ENCODE results near the gene VPS51.

The VPS51 gene

DNA sequence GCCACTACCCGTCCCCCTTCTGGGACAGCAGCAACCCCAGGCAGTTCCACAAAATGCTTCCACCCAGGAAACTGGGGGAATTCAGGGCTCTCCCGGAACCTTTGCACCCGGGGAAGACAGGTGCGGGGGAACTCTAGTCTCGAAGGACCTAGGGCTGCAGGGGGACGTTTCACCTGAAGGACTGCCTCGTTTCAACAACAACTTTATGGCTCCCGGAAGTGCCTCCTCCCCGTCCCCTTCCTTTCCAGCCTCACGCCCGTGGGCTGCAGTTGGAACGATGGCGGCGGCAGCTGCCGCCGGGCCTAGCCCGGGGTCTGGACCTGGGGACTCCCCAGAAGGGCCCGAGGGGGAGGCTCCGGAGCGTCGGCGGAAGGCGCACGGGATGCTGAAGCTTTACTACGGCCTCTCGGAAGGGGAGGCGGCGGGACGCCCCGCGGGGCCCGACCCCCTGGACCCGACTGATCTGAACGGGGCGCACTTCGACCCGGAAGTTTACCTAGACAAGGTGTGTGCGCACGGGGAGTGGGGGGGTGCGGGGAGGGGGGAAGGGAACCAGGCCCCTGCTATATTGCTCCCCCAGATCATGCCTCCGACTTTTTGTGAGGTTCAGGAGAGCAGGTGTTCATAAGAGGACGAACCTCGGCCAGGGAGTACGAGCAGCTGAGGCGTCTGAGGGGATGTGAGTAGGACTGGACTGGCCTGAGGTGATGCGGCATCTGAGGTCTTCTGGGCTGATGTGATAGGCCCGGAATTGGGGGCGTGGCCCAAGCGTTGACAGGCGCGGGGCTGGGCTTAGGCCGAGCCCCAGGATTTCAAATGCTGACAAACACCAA lies at the start of gene VPS51:
VPS51 (plus strand) TSS at position 241 of the 833 bp plus-strand sequence; CDS start at position 278, 37 bp downstream.
- DNase-seq (ENCODE audit: low spot score) = peak; percentile 90

DNA sequence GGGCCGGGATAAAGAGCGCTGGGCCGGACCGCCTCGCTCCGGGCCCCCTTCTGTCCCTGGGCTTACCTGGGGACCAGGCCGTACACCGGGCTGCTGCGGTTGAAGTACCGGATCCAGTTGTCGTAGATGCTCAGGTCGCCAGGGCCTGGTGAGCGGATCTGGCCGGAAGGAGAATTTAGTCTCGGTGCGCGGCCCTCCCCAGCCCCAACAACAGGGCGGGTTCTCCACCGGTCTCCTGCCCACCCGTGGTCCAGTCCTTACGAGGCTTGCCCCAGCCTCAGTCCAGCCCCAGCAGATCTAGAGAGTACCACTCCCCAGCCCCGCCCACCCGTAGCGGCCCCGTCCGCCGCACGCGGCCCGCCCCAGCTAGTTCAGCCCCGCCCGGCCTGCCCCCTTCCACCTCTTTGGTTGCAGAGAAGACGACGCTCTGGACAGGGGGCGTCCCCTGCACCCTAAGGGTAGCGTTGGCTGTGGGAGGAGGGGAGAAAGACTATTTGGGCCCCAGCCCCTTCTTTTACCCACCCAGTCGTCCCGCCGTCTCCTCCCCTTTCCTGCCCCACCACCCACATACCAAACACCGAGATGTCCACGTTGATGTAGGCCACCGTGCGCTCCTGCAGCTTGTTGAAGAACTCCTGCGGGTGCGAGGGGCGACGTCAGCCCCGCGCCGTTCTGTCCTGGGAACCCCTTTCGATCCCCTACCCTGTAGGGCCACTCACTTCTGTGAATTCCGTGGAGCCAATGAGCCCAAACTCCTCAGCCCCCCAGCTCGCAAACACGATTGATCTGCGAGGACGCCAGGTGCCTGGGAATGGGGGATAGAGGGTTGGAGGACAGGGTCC lies 48.2 kb upstream of the VPS51 start:
- DNase-seq (ENCODE audit: low spot score) = no peak

DNA sequence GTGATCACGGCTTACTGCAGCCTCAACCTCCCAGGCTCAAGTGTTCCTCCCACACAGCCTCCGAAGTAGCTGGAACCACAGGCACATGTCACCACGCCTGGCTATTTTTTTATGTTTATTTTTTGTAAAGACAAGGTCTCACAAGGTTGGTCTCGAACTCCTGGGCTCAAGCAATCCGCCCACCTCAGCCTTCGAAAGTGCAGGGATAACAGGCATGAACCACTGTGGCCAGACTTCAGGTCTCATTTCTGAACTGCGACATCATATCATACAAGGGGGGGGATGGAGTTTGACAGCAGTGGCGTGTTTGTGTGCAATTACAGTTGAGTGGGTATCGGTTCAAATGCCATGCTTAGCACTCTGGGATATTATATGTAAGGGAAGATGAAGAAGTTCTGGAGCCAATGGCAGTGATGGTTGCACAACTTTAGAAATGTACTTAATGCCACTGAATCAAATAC lies 44.6 kb upstream of the VPS51 start:
- DNase-seq (ENCODE audit: low spot score) = no peak

DNA sequence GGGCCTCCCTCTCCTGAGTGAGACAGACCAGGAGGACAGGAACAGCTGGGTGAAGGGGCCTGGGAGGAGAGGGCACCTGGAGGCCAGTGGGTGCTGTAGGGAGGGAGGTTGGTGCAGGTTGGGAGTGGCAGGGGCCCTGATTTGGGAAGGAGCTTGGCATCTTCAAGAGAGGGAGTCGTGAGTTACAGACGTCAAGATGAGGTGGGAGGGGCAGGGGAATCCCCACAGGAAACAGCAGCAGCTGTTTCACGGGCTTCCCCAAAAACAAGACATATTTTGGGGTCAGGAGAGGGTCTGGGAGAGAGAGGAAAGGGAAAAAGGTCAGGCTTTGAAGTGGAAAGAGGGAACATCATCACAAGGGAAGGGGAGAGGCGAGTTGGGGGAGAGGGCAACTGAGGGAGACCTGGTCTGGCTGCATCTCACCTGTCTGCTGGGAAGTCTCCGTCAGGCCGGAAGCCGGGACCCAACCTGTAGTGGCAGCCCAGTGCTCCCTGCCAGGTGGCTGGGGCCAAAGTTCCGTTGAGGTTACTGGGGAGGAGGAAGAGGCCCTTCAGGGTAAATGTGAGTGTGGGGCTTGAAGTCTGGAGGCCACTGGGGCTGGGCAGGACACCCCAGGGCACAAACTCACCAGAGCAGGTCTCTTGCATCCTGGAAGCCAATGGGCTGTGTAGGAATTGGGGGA lies 42.0 kb upstream of the VPS51 start:
- DNase-seq (ENCODE audit: low spot score) = no peak

DNA sequence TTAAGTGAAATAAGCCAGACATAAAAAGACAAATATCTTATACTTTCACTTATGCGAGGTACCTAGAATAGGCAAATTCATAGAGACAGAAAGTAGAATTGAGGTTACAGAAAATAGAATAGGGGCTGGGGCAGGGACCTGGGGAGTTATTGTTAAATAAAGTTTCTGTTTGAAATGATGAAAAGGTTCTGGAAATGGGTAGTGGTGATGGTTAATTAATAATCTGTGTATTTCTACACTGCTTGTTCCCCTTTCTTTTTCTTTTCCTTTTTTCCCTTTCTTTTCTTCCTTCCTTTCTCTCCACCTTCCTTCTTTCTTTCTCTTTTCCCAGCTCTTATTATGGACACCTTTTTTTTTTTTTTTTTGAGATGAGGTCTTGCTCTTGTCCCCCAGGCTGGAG lies 40.5 kb upstream of the VPS51 start:
- DNase-seq (ENCODE audit: low spot score) = no peak

DNA sequence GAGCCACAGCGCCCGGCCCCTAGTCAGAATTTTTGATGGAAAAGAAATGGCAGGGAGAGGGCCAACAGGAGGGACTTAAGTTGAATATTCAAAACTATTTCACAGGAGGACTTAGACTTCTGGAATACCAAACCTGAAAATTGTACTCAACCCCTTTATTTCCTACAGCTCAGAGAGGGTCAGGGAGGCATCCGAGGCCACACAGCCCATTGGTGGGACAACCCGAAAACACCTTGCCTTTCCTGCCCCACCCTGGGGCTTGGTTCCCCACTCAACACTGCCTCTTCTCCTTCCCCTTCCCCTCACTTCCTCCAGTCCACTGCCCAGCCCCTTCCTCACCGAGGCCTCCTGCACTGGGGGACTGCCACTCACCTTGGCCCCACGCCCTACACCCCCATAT lies 39.0 kb upstream of the VPS51 start:
- DNase-seq (ENCODE audit: low spot score) = no peak

DNA sequence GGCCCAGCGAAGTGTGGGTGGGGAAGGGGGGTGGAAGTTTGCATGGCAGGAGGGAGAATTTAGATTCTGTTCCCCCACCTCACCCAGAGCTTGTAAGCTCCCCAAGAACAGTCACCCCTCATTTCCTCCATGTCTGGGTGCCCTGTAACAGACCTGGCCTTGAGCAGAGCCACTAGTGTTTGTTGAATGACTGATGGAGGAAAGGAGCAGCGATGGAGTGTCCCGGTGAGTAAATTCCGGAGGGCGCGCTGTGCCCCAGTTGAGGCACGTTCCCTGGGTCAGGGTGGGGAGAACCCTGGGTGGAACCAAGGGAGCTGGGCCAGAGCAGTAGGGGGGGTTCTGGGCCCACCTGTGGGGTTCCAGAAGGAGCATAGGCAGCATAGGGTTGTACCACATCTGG lies 38.5 kb upstream of the VPS51 start:
- DNase-seq (ENCODE audit: low spot score) = no peak

DNA sequence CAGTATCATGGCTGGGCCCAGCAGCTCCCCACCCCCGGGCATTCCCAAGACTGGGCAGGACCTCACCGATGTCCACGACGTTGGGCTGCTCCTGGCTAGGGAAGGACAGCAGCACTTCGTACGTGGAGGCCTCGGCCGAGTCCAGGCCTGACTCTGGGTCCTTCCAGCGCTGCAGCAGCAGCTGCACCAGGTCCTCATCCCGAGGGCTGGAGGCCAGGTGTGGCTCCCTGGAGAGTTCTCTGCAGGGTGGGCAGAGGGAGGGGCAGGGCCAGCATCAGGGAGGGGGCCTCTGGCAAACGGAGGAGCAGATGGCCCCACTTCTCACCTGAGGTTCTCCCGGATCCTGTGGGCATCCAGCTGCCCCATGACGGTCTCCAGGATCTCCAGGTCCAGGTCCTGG lies 38.0 kb upstream of the VPS51 start:
- DNase-seq (ENCODE audit: low spot score) = no peak

DNA sequence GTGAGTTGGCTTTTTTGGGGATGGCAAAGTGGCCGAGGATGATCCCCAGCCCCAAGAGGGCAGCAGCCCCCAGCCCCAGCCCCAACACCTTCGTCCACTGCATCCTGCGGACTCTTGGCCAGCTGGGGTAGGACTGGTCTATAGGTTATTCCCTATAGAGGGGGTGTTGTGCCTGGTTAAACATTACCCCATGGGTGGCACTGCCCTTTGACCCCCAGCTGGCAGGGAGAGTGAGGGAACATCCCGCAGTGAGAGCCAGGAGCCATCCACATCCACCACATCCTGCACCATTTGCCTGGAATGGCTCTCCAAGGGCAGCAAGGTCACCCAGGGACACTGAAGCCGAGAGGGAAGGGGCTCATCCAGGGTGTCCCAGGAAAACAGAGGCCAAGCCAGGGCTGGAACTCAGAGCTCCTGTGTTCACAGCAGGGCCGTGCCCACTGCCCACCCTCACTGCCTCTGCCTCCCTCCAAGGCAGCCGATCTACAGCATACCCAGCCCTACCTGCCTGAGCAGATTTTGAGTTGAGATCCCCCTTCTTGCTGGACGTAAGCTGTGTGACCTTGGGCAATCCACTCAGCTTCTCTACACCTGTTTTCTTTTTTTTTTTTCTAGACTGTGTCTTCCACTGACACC lies 37.5 kb upstream of the VPS51 start, which contains the start of gene NAALADL1:
NAALADL1 (minus strand) TSS at position 135 of the 636 bp plus-strand sequence; CDS start at position 103, 32 bp downstream.
- no peak for DNase-seq (ENCODE audit: low spot score)

DNA sequence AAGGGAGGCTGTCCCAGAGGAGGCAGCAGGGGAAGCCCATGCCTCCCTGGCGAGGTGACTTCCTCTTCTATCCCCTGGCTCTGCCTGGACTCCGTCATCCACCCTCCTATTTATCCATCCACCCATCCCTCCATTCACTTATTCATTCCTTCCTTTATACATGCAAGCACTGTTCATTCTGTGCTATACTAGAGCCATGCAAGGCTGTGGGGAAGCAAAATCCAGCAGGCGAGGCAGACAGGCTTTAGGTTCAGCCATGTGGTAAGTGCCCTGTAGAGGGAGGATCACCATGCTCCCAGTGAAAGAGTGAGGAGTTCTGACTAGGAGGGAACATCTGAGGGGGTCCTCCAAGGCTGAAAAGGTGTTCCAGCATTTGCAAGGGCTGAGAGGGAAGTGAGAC lies 36.5 kb upstream of the VPS51 start:
- DNase-seq (ENCODE audit: low spot score) = no peak

DNA sequence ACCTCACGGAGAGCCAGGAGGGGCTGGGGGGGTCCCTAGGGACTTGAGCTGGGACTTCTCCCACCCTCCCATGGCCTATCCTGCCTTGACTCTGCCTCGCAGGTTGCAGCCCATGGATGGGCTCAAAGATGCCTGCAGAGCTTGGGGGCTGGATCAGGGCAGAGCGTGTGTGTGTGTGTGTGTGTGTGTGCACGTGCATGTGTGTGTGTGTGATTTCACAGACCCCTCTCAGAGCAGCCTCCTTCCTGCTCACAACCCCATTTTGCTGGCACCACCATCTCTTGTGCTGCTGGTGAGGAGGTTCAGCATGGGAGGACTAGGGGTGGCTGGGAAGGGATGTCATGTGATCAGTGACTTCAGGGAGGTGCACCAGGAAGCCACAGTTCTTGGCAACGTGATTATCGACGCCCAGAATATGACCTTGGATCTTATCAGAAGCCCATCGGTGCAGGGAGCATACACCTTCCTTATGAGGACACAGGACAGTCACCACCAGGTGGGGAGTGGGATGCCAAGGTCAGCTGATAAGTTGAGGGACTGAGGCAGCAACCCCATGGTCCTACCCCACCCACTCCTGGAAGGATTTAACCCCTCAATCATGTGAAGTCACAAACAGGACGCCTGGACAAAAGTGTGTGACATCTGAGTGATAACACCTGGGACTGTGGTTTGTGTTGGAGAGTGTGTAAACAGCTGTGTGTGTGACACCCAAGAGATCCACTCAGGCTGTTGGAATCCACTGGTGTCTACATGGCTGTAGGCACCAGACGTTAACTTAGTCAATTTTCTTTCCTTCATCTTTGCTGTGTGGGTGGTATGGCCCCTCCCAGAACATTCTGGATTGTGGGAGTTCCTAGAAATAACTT lies 35.8 kb upstream of the VPS51 start:
- DNase-seq (ENCODE audit: low spot score) = no peak

DNA sequence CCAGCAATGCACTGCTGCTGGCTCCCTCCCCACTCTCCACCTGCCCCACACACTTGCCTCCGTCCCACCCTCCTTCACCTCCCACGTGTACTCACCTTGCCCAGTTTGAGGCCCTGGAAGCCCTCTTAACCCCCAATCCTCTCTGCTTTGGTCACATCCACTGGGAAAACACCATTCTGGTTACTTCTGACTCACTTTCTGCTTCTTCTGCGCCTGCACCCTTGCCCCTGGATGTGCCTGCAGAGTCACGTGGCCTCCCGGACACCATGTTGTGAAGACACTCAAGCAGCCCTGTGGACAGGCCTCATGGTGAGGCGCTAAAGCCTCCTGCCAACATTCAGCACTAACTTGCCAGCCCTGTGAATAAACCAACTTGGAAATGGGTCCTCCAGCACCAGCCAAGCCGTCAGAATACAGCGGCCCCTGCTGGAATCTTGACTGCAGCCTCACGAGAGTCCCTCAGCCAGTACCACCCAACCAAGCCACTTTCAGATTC lies 35.1 kb upstream of the VPS51 start:
- no peak for DNase-seq (ENCODE audit: low spot score)

DNA sequence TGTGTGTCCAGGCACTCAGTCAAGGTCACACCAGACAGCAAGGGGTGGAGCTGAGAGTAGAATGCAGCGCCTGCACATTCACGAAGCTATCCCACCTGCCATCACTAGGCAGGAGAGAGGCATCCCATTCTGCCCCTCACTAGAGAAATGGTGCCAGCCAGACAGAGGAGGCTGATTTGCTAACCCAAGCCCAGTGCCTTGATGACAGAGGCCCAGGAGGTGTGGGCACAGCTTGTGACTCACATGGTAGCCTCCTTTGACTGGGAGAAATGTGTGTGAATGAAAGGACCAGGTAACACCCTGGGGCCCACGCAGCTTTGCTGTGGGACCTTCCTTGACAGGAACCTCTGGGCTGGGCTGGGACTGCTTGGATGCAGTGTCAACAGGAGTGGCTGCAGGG lies 32.5 kb upstream of the VPS51 start:
- no peak for DNase-seq (ENCODE audit: low spot score)

DNA sequence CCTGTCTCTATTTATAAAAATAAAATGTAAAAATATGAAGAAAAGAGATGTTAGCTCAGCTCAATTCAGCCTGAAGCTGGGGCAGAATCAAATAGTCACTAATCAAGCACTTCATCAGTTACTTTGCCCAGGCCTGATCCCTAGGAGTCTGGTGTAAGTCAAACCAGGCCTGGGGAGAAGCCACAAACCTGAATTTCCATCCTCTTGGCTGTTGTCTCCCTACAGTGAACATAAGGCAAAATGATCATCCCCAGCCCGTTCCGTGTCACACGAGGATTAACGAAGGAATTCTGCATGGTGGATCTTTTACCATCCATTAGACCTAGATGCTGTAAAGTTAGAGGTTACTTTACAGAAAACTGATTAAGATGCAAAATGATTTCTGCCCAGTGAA lies 31.2 kb upstream of the VPS51 start:
- no peak for DNase-seq (ENCODE audit: low spot score)

DNA sequence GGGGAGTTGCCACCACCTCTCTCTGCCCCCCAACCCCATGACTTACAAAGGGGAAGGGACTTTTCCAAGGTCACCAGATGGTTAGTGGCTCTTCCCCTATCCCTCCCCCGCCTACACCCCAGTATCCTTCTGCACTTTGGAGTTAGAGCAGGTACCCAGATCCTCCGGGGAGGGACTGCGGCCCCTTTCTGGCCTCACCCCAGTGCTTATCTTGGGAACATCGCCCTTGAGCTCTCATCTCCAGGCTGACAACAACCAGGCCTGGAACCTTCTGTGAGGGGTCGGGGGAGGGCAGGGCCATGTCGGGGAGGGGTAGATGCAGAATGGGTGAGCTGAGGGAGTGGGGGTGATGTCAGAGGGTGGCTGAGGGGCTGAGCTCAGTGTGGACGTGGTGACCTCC lies 30.2 kb upstream of the VPS51 start:
- DNase-seq (ENCODE audit: low spot score) = no peak

DNA sequence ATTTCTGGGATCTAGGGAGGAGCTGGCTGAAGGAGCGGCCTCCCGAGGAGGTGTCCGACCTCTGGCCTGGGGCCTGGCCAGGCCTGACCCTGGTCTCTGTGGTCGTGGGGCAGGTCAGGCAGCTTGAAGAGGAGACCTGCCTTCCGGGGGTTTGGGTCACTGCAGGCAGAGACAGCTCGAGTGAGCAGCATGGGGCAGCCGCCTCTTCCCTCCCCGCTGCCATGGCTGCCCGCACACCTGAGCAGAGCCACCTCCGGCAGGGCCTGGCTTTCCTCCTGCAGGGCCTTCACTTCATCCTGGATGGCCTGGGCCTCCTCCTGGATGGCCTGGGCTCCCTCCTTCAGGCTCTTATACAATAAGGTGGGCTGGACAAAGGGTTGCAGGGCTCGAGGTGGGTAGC lies 29.7 kb upstream of the VPS51 start:
- no peak for DNase-seq (ENCODE audit: low spot score)

DNA sequence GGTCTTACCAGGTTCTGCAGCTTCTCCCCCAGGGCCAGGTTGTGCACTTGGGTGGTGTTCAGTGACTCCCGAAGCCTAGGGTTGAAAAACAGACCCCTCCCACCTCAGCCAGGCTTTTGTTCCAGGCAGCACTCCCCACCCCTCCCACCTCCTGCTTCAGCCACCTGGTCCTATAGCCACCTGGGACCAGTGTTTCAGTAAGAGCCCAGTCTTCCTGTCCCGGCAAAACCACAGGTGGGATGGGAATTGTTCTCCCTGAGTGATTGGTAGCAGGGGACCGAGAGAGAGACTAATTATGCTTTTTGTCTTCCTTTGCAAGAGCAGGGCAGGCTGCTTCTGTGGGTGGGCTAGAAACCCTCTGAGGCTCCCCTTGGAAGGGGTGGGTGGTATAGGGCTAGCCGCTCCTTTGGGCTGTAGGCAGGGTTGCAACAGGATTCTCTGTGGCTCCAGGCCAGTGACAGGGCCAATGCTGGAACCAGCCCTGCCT lies 29.2 kb upstream of the VPS51 start:
- no peak for DNase-seq (ENCODE audit: low spot score)

DNA sequence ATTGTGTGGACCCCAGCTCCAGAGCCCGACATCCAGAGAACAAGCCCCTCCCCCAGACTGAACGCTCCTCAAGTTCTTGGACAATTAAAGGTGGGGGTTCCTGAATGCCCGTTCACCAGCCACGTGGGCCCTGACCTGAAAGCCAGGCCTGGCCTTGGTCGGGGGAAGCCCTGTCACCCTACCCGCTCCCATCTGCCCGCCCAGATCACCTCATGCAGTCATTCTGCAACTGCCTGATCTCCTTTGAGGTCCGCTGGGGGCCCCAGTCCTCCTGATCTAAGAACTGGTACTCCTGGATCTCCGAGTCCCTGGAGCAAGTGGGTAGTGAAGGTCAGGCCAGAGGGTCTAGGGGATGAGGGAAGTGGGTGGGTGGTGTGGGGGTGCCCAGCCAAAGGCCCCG lies 28.6 kb upstream of the VPS51 start:
- DNase-seq (ENCODE audit: low spot score) = no peak

DNA sequence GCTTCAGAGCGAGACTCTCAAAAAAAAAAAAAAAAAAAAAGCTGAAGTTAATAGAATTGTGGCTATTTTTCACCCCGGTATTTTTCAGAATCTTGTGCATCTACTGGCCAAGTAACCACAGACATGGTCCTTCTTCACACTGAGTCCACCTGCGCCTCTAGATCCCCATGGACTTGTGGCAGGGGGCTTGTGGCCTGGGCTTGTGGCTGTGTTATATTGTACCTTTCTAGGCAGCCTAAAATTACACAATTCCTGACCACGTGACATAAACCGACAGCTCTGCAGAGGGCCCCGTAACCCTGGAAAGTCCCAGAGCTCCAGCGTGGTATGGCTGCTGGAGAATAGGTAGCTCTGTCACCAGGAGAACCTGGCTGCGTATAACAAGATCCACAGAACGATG lies 26.8 kb upstream of the VPS51 start:
- no peak for DNase-seq (ENCODE audit: low spot score)

DNA sequence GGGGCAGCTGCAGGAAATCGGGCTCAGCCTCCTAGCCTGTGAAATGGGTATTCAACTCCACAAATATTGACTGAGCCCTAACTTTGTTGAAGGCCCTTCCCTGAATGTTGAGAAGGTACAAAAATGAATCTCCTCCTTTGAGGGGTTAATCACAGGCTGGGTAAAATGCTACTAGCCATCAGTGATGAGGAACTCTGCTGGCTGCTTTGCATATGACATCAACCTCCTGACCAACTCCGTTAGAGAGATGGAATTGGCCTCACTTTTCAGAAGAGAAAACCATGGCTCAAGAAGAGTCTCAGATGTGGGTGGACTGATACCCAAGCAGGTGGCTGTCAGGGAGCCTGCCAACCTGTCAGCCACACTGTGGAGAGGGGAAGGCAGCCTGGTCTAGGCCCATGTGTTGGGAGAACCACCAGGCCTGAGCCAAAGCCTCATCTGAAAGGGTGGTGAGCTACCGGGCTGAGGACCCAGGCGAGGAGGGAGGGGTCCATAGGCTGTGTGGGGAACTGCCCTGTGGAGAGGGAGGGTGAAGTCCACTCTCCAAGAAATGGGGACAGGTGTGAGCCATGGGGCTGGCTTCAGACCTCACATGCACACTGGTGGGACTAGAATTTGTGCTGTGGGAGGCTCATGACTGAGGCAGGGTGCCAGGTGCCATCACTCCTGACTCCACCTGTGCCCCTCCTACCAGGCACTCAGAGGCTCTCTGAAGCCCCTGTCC lies 23.9 kb upstream of the VPS51 start:
- no peak for DNase-seq (ENCODE audit: low spot score)

Data from left forelimb (tissue), 1 donor.